Progenitor cell of endocrine pancreas (in vitro differentiated cells): ENCODE measurements around the gene RASA1. TPM values are rescaled to one million over a fixed set of nuclear protein-coding genes. Genes with fewer than 3 reads are reported as not detected.

Experiments
- DNase-seq: peaks from one replicate; pipeline ENCODE4 v3.0.0; 2021; ENCODE audit warnings: low spot score; ENCODE audit not compliant: unreplicated experiment
- H3K27ac Mint-ChIP-seq: 2 replicates; pipeline ENCODE4 v1.8.0; 2021; ENCODE audit warnings: mild to moderate bottlenecking, moderate library complexity, mixed read lengths
- H3K27me3 Mint-ChIP-seq: 2 replicates; pipeline ENCODE4 v1.8.0; 2021; ENCODE audit warnings: mixed read lengths
- H3K36me3 Mint-ChIP-seq: 2 replicates; pipeline ENCODE4 v1.8.0; 2022; ENCODE audit warnings: mixed read lengths; ENCODE audit not compliant: insufficient read depth
- H3K4me1 Mint-ChIP-seq: 2 replicates; pipeline ENCODE4 v1.8.0; 2021; ENCODE audit warnings: low read depth, mixed read lengths
- H3K4me3 Mint-ChIP-seq: 2 replicates; pipeline ENCODE4 v1.8.0; 2021; ENCODE audit warnings: low read depth, mild to moderate bottlenecking, moderate library complexity, mixed read lengths
- H3K9me3 Mint-ChIP-seq: 2 replicates; pipeline ENCODE4 v1.8.0; 2021; ENCODE audit warnings: low read depth, mixed read lengths
- total RNA-seq: library from RNA; stranded (reverse); gene quantifications from 2 replicates; pipeline ENCODE4 v1.2.1, GENCODE V29; 2021
- TF ChIP-seq, protein P1 (sequence below): fragments of 200-600 bp; sonication (generic); IDR thresholded peaks from one replicate; pipeline ENCODE4 v1.5.0; 2021; ENCODE audit warnings: antibody characterized with exemption, mild to moderate bottlenecking; ENCODE audit not compliant: unreplicated experiment

Gene RASA1
- total RNA-seq, 1 donor from 2014 or later, result 42.6 TPM

DNA sequence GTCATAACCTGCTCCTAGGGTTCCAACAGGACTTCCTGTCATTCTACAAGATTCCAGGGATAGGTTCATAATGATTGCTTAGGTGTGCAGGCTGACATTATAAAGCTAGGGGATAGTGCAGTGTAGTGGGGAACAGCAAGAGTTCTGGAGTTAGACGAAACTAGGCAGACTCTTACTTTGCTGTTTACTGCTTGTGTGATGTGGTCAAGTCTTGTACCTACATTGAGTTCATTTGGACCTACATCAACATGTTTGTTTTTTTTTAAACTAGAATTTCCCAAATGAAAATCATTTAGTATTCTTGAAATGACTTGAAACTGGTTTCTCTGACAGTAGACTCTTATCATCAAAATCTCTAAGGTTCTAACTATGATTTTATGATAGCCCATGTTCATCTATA is 166.3 kb downstream of the RASA1 start:
- no peak for DNase-seq
- H3K36me3 Mint-ChIP-seq, result no peaks in the 10 kb centered on the region
- H3K9me3 Mint-ChIP-seq, result no peaks in the 10 kb centered on the region
- H3K4me1 Mint-ChIP-seq, result no peaks in the 10 kb centered on the region
- H3K27me3 Mint-ChIP-seq, result peaks cover 4% of the 10 kb centered on the region
- TF ChIP-seq, protein P1, sequence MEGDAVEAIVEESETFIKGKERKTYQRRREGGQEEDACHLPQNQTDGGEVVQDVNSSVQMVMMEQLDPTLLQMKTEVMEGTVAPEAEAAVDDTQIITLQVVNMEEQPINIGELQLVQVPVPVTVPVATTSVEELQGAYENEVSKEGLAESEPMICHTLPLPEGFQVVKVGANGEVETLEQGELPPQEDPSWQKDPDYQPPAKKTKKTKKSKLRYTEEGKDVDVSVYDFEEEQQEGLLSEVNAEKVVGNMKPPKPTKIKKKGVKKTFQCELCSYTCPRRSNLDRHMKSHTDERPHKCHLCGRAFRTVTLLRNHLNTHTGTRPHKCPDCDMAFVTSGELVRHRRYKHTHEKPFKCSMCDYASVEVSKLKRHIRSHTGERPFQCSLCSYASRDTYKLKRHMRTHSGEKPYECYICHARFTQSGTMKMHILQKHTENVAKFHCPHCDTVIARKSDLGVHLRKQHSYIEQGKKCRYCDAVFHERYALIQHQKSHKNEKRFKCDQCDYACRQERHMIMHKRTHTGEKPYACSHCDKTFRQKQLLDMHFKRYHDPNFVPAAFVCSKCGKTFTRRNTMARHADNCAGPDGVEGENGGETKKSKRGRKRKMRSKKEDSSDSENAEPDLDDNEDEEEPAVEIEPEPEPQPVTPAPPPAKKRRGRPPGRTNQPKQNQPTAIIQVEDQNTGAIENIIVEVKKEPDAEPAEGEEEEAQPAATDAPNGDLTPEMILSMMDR, result no peak
- no peak overlapping the region for H3K4me3 Mint-ChIP-seq
- no peak overlapping the region for H3K27ac Mint-ChIP-seq

DNA sequence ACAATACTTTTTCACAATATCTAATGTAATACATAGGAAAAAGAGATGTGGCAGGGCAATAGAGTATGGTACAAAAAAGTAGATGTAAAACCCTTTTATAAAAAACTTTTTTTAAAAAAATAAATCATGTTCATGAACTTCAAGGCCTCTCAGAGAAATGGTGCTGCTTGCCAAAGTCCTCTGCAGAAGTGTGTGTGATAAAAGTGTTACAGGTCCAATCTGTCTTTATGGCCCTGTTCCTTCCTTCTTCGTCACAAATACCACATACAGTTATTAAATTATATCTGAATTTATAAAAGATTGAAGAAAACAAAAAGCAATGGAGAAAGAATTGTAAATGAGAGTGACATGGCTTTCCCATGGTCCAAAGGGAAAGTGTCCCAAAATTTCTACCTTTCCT is 166.8 kb downstream of the RASA1 start:
- DNase-seq, result no peak
- Mint-ChIP-seq H3K9me3 (no peaks in the 10 kb centered on the region), H3K27ac (no peak overlapping the region), H3K27me3 (peaks cover 4% of the 10 kb centered on the region), H3K4me3 (no peak overlapping the region), H3K4me1 (no peaks in the 10 kb centered on the region), H3K36me3 (no peaks in the 10 kb centered on the region)
- TF ChIP-seq, protein P1, result no peak

DNA sequence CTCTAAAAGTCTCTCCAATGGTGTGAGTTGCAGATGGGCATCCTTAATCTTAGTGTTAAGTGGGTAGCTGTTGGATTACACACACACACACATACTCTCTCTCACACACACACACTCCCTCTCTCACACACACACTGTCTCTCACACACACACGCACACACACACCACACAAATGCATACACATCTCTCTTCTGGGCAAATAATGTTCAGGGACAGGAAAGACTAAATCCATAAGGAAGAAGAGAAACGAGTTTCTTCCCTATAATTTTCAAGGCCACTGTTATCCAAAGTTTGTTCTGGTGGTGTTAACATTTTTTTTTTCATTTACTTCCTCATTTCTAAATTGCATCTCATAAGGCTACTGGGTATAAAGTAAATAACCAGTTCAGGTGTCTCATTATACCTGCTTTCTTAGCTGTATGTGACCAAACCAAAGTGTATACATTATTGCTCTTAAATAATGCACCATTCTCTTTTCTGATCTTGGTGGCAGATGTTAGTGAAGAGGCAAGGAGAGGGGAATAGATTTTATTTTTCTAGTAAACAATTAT is 167.5 kb downstream of the RASA1 start:
- no peak for DNase-seq
- Mint-ChIP-seq H3K27ac (peak overlapping the region; percentile 32), H3K4me1 (no peaks in the 10 kb centered on the region), H3K4me3 (no peak overlapping the region), H3K27me3 (peaks cover 4% of the 10 kb centered on the region), H3K9me3 (peaks cover 5% of the 10 kb centered on the region), H3K36me3 (no peaks in the 10 kb centered on the region)
- TF ChIP-seq, protein P1, result no peak

DNA sequence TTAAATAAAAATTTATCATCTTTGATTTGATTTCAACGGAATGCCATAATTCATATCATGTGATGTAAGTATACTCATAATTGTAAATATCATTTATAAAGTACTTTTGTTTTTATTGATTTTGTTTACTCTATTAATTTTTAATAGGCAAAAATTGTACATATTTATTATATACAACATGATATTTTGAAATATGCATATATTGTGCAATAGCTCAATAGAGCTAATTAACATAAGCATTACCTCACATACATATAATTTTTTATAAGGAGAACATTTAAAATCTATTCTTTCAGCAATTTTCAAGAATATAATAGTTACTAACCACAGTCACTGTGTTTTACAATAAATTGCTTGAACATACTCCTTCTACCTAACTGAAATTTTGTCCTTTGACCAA is 170.0 kb downstream of the RASA1 start:
- Mint-ChIP-seq H3K9me3 (peaks cover 6% of the 10 kb centered on the region), H3K27ac (no peak overlapping the region), H3K4me1 (no peaks in the 10 kb centered on the region), H3K4me3 (no peak overlapping the region), H3K36me3 (no peaks in the 10 kb centered on the region), H3K27me3 (no peaks in the 10 kb centered on the region)
- no peak for DNase-seq
- TF ChIP-seq, protein P1, result no peak

DNA sequence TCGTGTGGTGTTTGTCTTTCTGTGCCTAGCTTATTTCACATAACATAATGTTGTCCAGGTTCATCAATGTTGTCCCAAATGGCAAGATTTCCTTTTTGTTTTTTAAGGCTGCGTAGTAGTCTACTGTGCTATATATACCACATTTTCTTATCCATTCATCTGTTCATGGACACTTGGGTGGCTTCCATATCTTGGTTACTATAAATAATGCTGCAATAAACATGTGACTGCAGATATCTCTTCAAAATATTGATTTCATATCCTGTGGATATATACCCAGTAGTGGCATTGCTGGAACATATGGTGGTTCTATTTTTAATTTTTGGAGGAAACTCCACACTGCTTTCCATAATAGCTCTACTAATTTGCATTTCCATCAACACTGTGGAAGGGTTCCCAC is 170.5 kb downstream of the RASA1 start:
- TF ChIP-seq, protein P1, result no peak
- H3K36me3 Mint-ChIP-seq, result no peaks in the 10 kb centered on the region
- no peaks in the 10 kb centered on the region for H3K27me3 Mint-ChIP-seq
- H3K4me3 Mint-ChIP-seq, result no peak overlapping the region
- no peaks in the 10 kb centered on the region for H3K4me1 Mint-ChIP-seq
- no peak for DNase-seq
- H3K27ac Mint-ChIP-seq, result no peak overlapping the region
- peaks cover 6% of the 10 kb centered on the region for H3K9me3 Mint-ChIP-seq

Other genes starting within 250 kb of the RASA1 start
- 38.1 and 44.6 TPM in 2 replicates for gene CCNH, start 145.0 kb downstream of the RASA1 start, total RNA-seq